ENCODE data around the gene DOCK1.

The DOCK1 gene

DNA sequence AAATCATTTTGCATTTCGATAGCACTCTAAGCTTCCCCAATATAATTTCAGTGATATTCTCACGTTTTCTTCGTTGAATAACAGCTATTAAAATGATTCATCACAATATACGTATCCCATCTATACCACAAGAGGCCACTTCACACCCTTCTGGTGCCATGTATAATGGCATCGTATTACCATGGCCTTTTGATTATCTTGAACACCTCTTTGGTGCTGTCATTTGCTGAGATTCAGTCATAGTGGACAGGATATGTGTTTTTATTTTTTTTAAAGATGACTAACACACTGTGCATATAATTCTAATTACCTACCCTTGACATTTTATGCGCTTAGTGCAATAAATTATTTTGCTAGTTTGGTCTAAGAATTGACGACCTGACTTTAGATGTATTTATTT, 297.8 kb downstream of the DOCK1 start:
- Histone ChIP-seq H2AFZ (no peak overlapping the region), H3K36me3 (ENCODE audit: control insufficient read depth, insufficient read depth, low read length) (no peaks in the 10 kb centered on the region), H3K27ac (no peak overlapping the region), H3K27me3 (ENCODE audit: control insufficient read depth, insufficient read depth, low read length) (no peaks in the 10 kb centered on the region), H3K79me2 (no peaks in the 10 kb centered on the region), H3K9me3 (ENCODE audit: control insufficient read depth, low read length) (no peaks in the 10 kb centered on the region), H3K9ac (no peak overlapping the region), H3K4me2 (ENCODE audit: low read length) (no peak overlapping the region), H3K4me1 (no peaks in the 10 kb centered on the region), H3K4me3 (ENCODE audit: low read depth, low read length) (no peak overlapping the region)
- no peak for TF ChIP-seq CTCF (IDR thresholded peaks at IDR 0.05)

- Histone ChIP-seq H3K4me1 (no peaks in the 10 kb centered on the region), H3K9me3 (ENCODE audit: control insufficient read depth, low read length) (no peaks in the 10 kb centered on the region), H3K27me3 (ENCODE audit: control insufficient read depth, insufficient read depth, low read length) (no peaks in the 10 kb centered on the region), H3K79me2 (no peaks in the 10 kb centered on the region), H3K4me2 (ENCODE audit: low read length) (no peak overlapping the region), H3K4me3 (ENCODE audit: low read depth, low read length) (no peak overlapping the region), H3K27ac (no peak overlapping the region), H2AFZ (no peak overlapping the region), H3K9ac (no peak overlapping the region), H3K36me3 (ENCODE audit: control insufficient read depth, insufficient read depth, low read length) (no peaks in the 10 kb centered on the region)
- TF ChIP-seq CTCF (IDR thresholded peaks at IDR 0.05) = no peak
These were observed 301.9 kb downstream of the DOCK1 start for GRCh38 chr10:127207081-127207480.

DNA sequence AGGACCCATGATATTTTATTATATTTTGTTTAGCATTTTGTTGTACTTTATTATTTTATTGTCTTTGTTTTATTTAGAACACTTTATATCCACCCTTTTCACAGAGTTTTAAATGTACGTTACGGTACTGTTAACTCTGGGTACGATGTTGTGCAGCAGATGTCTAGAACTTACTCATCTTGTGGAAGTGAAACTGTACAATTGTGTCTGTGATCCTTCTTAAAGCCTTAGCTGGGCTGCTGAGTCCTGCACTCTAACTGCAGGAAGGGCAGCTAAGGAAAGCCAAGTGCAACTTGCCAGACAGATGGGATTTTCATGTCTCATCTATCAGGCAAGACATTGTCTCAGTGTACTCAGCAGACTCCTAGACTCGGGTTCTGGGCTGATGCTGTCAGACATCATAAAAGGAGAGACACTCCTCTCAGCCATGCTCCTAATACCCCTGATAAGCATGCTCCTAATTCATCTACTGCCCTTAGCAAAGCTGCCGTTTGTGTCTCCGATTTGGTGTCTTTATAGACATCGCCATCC, 305.8 kb downstream of the DOCK1 start:
- no peak for TF ChIP-seq CTCF (IDR thresholded peaks at IDR 0.05)
- Histone ChIP-seq H3K9ac (no peak overlapping the region), H2AFZ (no peak overlapping the region), H3K79me2 (no peaks in the 10 kb centered on the region), H3K27me3 (ENCODE audit: control insufficient read depth, insufficient read depth, low read length) (no peaks in the 10 kb centered on the region), H3K4me2 (ENCODE audit: low read length) (no peak overlapping the region), H3K36me3 (ENCODE audit: control insufficient read depth, insufficient read depth, low read length) (no peaks in the 10 kb centered on the region), H3K9me3 (ENCODE audit: control insufficient read depth, low read length) (no peaks in the 10 kb centered on the region), H3K4me3 (ENCODE audit: low read depth, low read length) (no peak overlapping the region), H3K27ac (no peak overlapping the region), H3K4me1 (no peaks in the 10 kb centered on the region)

DNA sequence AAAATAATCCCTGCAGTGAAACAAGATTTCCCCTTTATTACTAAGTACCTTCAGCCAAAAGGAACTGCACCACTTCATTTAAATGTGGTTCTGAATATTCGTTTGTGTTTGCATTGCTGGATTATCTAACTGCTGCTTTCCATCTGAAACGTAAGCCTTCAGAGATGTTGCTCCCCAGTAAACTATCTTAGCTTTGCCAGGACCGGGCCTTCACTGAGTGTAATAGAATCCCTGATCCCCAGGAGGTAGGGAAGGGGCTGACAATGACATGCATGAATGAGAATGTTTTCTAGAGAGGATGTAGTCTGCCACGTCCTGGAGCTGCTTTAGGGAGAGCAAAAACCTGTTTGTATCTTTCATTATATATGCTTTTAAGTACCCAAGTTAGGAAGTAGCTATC, 310.6 kb downstream of the DOCK1 start:
- Histone ChIP-seq H3K79me2 (no peaks in the 10 kb centered on the region), H3K4me3 (ENCODE audit: low read depth, low read length) (no peak overlapping the region), H3K36me3 (ENCODE audit: control insufficient read depth, insufficient read depth, low read length) (no peaks in the 10 kb centered on the region), H3K9me3 (ENCODE audit: control insufficient read depth, low read length) (no peaks in the 10 kb centered on the region), H3K27ac (no peak overlapping the region), H3K9ac (no peak overlapping the region), H2AFZ (no peak overlapping the region), H3K27me3 (ENCODE audit: control insufficient read depth, insufficient read depth, low read length) (no peaks in the 10 kb centered on the region), H3K4me2 (ENCODE audit: low read length) (no peak overlapping the region), H3K4me1 (no peaks in the 10 kb centered on the region)
- no peak for TF ChIP-seq CTCF (IDR thresholded peaks at IDR 0.05)

GRCh38 chr10:127216274-127216673, 311.0 kb downstream of the DOCK1 start:
- Histone ChIP-seq H3K27ac (no peak overlapping the region), H3K9me3 (ENCODE audit: control insufficient read depth, low read length) (no peaks in the 10 kb centered on the region), H3K4me3 (ENCODE audit: low read depth, low read length) (no peak overlapping the region), H3K79me2 (no peaks in the 10 kb centered on the region), H3K4me1 (no peaks in the 10 kb centered on the region), H3K36me3 (ENCODE audit: control insufficient read depth, insufficient read depth, low read length) (no peaks in the 10 kb centered on the region), H3K4me2 (ENCODE audit: low read length) (no peak overlapping the region), H3K27me3 (ENCODE audit: control insufficient read depth, insufficient read depth, low read length) (no peaks in the 10 kb centered on the region), H3K9ac (no peak overlapping the region), H2AFZ (no peak overlapping the region)
- no peak for TF ChIP-seq CTCF (IDR thresholded peaks at IDR 0.05)

Data from parathyroid adenoma (tissue), 2 donors.